ENCODE results near the gene NELFA.

- TF ChIP-seq POLR2A (IDR thresholded peaks at IDR 0.05; ENCODE audit: low read depth, low read length): no peak
- TF ChIP-seq USF2 (IDR thresholded peaks at IDR 0.05; ENCODE audit: borderline replicate concordance, low read depth, low read length): no peak
- TF ChIP-seq SRF (IDR thresholded peaks at IDR 0.05; ENCODE audit: low read depth in 2 of 2, low read length in 2 of 2): no peak
- no peak for TF ChIP-seq ATF2 (IDR thresholded peaks at IDR 0.05; ENCODE audit: low read length)
- no peak for TF ChIP-seq POLR2AphosphoS5 (IDR thresholded peaks at IDR 0.05; ENCODE audit: low read length)
- no peak for TF ChIP-seq STAT1 (conservative IDR thresholded peaks at IDR 0.05)
- no peak for TF ChIP-seq MLLT1 (IDR thresholded peaks at IDR 0.05)
- no peak for TF ChIP-seq USF1 (IDR thresholded peaks at IDR 0.05; ENCODE audit: borderline replicate concordance, extremely low read length, insufficient read depth, low read depth, low read length)
- TF ChIP-seq ZNF24 (IDR thresholded peaks at IDR 0.05): no peak
Observed at GRCh38 chr4:2040391-2041238, 31.8 kb upstream of the NELFA start.

All from GM12878 (cell line).